HEK293T (cell line): Measurements from ENCODE around the gene RPN1.

Experiments used
- ARNT ChIP-seq: fragments of 450-650 bp; IDR thresholded peaks from 2 replicates; pipeline ENCODE4 v1.6.1; 2017; ENCODE audit warnings: mild to moderate bottlenecking
- BHLHE40 ChIP-seq: fragments of 450-650 bp; IDR thresholded peaks from 2 replicates; pipeline ENCODE4 v1.6.1; 2016; ENCODE audit warnings: mild to moderate bottlenecking, moderate library complexity, borderline replicate concordance
- ELF4 ChIP-seq: fragments of 450-650 bp; IDR thresholded peaks from 2 replicates; pipeline ENCODE4 v1.6.1; 2017; ENCODE audit warnings: antibody characterized with exemption
- FOXK2 ChIP-seq: fragments of 450-650 bp; IDR thresholded peaks from 2 replicates; pipeline ENCODE4 v1.6.1; 2016; ENCODE audit warnings: mild to moderate bottlenecking
- FOXM1 ChIP-seq: fragments of 450-650 bp; IDR thresholded peaks from 2 replicates; pipeline ENCODE4 v1.6.1; 2017; ENCODE audit warnings: mild to moderate bottlenecking, borderline replicate concordance
- HDGF ChIP-seq: fragments of 450-650 bp; IDR thresholded peaks from 2 replicates; pipeline ENCODE4 v1.6.1; 2017; ENCODE audit warnings: antibody characterized with exemption, borderline replicate concordance
- LEF1 ChIP-seq: fragments of 450-650 bp; IDR thresholded peaks from 2 replicates; pipeline ENCODE4 v1.6.1; 2017; ENCODE audit warnings: mild to moderate bottlenecking, borderline replicate concordance
- NFRKB ChIP-seq: fragments of 450-650 bp; IDR thresholded peaks from 2 replicates; pipeline ENCODE4 v1.6.1; 2016; ENCODE audit warnings: mild to moderate bottlenecking, moderate library complexity
- SP1 ChIP-seq: fragments of 450-650 bp; IDR thresholded peaks from 2 replicates; pipeline ENCODE4 v1.6.1; 2017

DNA sequence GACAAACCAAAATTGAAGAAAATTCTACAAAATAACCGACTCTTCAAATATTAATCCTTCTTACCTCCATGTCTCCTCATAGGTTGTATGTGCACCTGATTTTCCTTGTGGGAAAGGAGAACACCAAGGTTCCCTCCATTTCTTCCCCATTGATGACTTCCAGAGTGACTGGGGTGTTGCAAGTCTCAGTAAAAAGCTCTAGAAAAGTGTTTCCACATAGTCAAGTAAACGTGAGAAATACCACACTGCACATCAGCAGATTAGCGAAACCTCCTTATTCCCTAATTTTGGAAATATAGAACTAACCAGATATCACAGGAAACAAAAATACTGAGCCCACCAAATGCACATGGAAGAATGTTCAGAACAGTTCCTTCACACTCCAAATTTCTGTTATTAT, 4.9 kb upstream of the RPN1 start:
- TF ChIP-seq BHLHE40 (no peak), HDGF (no peak), NFRKB (no peak), SP1 (no peak), LEF1 (no peak), FOXM1 (no peak), ELF4 (no peak), ARNT (no peak), FOXK2 (no peak)
